Lung microvascular endothelial cell (primary cell): ENCODE data around the gene JPH2. TPM values are rescaled to one million over a fixed set of nuclear protein-coding genes. Genes with fewer than 3 reads are reported as not detected.
"Not testable (repeated sequence)": the region's sequence is repeated elsewhere in the genome, so short reads cannot be mapped to it uniquely, and the experiment has no call there.

ENCODE experiments used
- DNase-seq, 2 donors: peaks; one replicate each; pipeline versions ENCODE4 v3.0.0 to v3.0.0-alpha.2; 2010; ENCODE audit warnings: low read depth in 2 of 2
- total RNA-seq: library from RNA; depleted of rRNA; stranded (reverse); fragments of >200 nt; gene quantifications from 2 replicates; pipeline ENCODE4 v1.2.1, GENCODE V29; 2014

Gene JPH2
- under 0.01 TPM in 1 of 2 replicates, not detected in the other for total RNA-seq

DNA sequence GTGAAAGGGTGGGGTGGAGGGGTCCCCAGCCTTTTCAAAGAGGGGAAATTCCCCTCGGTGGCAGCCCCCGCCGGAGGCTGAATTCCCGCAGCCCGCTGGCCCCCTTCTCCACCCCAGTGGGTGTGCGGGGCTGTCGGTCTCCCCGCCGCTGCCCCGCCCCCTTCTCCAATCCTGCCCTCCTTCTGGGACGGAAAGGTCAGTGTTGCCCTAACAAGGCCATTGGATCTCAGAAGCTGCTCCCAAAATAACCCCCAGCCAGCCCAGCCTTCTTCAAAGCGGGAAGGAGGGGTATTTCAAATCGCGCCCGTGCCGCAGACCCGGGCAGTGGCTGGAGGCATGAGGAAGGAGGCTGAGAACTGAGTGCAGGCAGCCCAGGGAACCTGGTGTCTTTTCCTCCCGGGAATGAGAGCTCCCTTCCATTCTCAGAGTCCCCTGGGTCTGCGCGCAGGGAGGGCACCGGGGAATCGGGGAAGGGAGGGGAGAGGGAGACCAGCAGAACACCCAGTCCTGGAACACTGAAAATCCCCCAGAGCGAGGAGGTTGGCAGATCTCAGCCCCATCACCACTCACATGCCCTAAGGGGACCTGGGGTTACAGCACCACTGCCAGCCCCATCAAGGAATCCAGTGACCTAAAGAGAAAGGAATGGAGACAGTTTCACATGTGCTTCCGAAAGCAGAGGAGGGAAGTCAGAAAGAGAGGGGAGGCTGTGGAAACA is at the start of gene JPH2:
TSS of gene JPH2 (minus strand) at position 135 of the 718 bp plus-strand sequence. CDS start 483 bp downstream, outside the sequence.
- DNase-seq = peak in 1 of 2 donors; percentile 25

DNA sequence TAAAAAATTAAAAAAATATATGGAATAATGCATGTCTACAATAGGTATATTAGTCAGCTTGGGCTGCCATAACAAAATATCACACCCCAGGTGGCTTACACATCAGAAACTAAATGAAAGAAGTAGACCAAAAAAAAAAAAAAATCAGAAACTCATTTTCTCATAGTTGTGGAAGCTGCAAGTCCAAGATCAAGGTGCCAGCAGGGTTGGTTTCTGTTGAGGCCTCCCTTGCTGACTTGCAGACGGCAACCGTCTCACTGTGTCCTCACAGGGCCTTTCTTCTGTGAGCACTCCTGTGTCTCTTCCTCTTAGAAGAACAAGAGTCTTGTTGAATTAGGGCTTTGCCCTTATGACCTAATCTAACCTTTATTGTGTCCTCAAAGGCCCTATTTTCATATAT is 48.7 kb upstream of the JPH2 start:
- DNase-seq = no peak

DNA sequence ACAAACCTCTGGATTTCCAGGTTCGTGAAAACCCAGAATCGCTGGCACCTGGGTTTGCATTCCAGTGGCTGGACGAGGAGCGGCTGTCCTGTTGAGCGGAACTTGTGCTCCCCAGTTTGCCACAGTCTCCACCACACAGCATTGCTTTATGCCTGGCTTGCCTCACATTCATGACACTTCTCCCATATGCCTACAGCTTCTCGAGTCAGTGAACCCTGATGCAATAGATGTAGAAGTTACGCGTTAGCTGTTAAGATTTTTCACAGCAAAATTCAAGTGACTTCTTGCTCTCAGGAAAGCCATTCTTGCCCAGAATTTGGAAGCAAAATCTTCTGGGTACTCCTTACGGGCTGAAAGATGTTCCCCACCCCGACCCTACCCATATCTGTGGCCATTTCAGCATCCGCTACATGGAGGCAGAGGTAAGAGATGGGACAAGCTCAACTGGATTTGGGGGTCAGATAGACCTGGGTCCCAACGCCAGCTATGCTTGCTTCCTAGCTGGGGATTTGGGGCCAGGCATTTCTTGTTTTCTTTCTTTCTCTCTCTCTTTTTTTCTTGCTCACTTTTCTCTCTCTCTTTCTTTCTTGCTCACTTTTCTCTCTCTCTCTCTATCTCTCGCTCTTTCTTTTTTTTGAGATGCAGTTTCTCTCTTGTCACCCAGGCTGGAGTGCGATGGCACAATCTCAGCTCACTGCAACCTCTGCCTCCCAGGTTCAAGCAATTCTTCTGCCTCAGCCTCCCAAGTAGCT is 47.8 kb upstream of the JPH2 start:
- DNase-seq = no peak

DNA sequence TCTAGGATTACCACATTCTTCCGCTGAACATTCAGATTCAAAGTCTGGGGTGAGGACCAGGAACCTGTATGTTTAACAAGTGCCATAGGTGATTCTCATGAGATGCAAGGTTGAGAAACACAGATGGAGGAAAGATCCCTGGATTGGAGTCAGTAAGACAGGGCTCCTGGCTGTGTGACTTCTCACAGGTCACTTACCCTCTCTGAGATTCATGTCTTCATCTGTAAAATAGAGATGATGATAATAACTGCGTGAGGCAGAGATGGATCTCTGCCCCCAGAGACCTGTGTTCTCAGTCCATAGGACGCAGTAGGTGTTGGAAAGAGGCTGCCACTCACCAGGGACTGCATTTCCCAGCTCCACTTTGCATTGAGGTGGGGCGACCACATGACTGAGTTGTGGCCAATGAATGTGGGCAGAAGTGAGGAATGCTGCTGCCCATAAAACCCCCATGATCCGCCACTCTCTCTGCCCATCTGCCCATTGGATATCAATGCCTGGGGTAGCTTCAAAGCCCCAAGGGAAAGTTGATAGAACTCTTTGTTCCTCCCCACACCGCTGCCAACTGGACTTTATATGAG is 46.5 kb upstream of the JPH2 start:
- DNase-seq = no peak

DNA sequence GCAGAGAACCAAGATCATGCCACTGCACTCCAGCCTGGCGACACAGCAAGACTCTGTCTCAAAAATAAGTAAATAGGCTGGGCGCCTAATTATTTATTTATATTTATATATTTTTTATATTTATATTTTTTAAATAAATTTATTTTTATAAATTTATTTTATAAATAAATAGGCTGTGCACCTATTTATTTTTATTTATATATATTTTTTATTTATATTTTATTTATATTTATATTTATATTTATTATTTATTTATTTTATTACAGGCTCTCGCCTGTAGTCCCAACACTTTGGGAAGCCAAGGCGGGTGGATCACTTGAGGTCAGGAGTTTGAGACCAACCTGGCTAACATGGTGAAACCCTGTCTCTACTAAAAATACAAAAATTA is 45.5 kb upstream of the JPH2 start:
- DNase-seq = not testable (repeated sequence)

DNA sequence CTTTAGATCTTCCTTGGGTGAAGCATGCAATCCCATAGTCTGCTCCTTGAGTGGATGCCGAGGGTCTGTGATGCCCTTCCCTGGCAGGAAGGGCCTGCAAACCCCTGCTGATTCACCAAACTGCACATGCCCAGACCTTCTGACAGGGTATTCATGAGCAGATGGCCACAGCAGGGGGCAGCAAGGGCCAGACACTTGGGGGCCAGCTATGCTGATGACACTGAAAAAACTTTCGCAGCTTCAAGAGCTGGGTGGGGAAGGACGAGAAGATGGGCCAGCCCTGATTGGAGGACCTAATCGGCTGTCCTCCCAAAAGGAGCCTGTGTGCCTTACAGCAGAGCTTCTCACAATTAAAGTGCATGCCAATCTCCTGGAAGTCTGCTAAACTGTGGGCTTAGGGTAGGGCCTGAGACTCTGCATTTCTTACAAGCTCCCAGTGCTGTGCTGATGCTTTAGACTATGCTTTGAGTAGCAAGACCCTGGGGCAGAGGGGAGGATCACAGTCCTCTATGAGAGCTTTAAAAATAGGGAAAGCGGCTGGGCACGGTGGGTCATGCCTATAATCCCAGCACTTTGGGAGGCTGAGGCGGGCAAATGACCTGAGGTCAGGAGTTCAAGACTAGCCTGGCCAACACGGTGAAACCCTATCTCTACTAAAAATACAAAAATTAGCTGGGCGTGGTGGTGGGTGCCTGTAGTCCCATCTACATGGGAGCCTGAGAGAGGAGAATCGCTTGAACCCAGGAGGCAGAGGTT is 44.9 kb upstream of the JPH2 start:
- no peak for DNase-seq

DNA sequence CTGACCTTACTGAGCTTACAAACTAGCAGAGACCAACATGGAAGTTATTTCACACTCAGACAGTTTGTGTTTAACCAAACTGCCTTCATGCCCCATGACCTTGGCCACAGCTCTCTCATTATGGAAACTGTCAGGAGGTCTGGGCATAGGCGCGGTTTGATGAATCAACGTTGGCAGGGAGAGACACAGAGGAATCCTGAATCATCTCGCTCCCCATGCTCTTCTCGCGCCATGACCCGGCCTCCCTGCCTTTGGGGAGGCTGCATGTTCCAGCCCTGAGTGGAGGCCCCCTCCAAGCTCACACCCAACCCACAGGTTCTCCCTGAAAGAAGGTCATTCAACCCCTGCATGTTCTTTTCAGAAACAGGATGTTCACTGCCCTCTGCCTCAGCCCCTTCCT is 44.2 kb upstream of the JPH2 start:
- peak in 1 of 2 donors; percentile 10 for DNase-seq

DNA sequence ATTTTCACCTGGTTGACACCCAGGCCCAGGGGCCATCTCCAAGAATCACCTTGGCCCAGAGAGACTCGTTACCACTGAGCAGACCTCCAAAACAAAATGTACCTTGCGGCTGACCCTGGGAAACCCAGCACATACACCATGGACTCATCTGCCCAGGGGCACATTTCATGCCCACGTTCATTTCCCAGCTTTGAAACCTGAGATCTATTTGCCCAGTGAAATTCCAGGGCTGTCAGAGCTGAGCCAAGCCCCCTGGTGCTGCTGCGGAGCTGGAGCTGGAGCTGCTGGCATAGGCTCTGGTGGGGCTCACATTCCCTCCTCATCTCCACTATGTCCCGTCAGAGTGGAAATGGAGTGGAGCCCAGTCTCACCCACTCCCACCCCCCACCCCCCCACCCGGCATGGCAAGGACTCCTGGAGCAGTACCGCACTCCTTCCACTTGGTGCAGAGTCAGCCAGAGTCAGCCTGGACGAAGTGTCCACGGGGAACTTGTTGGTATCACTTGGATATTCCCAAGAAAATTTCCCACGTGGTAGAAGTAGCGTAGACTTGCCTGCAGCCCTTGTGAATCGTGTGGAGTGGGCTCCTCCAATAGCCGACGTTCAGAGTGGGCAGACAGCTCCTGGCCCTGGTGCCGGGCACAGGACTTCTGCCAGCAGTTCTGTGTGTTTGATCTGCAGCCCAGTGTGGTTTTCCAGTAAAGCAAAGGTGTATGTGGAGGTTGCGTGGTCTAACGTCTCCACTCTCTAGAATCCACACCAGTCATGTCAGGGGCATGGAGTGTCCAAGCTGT is 41.7 kb upstream of the JPH2 start:
- DNase-seq = no peak

DNA sequence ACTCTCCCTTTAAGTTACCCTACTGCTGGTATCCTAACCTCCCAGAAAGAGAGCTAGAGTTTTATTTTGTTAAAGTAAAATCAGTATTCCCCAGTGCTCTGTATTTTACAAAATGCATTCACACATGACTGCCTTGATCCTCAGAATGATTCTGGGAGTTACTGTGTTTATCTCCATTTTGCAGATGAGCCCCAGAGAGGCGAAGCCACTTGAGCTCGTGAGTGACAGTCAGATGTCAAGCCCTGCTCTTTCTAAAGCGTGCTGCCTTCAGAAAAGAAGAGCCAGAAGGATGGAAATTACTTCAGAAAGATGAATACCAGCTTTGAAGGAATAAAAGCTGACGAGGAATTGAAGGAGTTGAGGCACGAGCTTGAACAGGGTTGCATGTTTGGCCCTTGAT is 37.6 kb upstream of the JPH2 start:
- no peak for DNase-seq

DNA sequence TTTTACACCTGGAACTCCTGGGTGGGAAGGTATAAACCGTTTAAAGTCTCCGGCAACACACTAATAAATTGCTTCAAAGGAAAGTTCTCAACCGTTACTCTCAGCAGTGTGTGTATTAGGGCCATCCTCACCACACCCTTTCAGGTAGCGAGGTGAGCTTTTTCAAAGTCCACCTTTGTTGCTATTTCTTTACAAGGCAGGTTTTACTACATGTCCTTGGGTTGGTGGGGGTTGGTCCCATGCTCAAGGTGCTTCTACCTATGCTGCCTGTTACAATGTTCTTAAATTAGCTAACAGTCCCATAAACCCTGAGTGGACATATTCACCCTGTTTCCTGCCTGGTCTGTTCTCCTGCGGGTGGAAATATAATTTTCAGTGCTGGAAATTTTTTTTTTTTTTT is 36.7 kb upstream of the JPH2 start:
- no peak for DNase-seq

DNA sequence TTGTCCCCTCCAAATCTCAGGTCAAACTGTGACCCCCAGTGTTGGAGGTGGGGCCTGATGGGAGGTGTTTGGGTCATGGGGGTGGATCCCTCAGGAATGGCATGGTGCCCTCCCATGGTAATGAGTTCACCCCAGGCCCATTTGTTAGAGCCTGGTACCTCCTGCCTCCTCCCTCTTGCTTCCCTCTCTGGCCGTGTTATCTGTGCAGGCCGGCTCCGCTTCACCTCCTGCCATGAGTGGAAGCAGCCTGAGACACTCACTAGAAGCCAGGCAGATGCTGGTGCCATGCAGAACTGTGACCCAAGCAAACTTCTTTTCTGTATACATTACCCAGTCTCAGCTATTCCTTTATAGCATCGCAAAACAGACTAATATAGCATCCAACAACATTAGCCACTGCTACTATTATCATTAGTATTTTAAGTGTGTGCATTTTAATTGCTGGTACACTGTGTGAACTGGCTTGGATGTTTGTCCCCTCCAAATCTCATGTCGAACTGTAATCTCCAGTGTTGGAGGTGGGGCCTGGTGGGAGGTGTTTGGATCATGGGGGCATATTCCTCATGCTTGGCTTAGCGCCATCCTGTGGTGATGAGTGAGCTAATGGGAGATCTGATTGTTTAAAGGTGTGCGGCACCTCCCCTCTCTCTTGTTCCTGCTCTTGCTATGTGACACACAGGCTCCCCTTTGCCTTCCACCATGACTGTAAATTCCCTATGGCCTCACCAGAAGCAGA is 35.8 kb upstream of the JPH2 start:
- peak in 1 of 2 donors; percentile 35 for DNase-seq

DNA sequence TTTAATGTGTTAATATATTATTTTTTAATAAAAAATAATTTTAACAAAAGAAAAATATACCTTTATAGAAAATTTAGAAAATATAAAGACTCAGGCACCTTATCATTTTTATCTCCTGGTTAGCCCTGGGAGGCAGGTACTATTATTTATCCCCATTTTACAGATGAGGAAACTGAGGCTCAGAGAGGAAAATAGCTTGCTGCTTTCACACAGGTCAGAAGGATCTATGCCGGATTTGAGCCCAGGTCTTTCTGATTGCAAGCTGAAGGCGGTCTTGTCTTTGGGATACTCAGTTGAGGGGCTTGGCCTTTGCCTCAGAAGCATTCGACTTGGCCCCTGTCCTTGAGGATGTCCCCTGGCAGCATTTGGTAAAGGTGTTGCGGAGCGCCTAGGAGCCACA is 35.0 kb upstream of the JPH2 start:
- DNase-seq = no peak

DNA sequence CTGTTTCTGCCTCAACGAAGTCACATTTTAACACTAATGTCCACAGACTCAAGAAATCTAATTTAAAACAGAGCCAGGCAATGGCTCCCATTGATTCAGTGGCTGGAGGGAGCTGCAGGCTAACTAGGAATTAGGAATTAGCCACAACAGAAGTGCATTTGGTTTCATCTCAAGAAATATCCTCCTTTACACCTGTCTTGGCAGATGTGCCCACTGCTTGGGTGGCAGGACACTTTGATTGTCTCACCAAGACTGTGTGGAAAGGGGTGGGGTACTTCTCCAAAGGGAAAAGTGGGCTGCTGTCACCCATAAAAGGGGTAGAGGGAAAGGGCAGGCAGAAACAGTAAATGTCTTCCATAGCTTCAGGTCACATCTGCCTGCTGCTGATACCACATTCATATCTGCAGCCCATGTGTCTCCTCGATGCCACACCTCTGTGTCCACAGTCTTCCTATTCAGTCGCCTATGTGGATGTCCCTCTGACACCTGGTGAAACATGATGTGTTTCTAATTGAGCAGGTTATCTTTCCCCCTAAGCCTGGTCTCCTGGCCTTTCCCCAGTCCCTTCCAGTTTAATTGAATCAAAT is 34.5 kb upstream of the JPH2 start:
- DNase-seq = no peak

DNA sequence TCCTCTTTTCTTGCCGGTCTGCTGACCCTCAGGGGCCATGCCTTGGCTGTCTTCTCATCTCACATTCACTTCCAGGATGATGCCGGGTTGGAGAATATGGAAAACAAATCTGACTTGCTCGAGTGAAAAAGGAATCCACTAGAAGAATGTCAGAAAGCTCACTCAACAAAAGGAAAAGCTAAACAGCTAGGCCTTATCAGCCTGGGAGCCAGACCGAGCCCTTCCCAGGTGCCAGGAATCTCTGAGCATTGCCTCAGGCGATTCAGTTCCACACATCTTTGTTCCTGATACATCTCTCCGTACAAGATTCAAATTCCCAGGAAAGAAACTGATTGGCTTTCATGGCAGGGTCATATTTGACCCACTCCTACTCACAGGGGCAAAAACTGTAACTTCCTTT is 32.8 kb upstream of the JPH2 start:
- DNase-seq = no peak

DNA sequence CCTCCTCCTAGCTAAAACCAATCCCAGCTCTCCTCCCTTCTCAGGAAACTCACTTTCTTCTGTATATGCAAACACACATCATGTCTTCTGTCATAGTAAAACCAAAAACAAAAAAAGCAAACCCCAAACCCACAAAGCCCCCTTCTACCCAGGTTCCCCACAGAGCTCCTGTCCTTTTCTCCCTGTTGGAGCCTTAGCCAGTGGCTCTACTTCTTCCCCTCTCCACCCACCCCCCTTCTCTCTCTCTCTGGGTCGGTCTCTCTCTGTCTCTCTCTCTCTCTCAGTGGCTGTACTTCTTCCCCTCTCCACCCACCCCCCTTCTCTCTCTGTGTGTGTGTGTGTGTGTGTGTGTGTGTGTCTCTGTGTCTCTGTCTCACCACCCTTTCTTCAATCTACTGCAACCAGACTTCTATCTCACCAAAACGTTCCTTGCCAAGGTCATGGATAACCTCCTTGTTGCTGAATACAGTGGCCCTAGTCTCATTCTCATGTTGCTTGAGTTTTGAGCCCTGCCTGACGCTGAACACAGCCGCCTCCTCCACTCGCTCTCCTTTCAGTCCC is 32.3 kb upstream of the JPH2 start:
- no peak for DNase-seq

DNA sequence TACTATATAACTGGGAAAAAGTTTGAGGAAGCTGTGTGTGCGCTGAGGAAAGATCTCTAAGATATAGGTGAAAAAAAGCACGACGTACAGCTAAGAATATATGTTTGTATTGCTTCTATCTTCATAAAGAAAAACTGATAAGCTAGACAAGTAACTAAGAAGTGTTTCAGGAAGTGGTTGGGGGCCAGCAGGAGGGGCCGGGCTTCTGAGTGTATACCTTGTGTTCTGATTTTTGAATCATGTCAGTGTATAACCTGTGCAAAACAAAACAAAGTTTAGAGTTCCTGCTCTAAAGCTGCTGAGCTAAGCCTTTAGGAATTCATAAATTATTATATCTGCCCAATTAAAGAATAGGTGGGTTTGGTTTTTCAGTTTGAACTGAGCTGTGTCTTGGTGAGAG is 31.5 kb upstream of the JPH2 start:
- DNase-seq = no peak

DNA sequence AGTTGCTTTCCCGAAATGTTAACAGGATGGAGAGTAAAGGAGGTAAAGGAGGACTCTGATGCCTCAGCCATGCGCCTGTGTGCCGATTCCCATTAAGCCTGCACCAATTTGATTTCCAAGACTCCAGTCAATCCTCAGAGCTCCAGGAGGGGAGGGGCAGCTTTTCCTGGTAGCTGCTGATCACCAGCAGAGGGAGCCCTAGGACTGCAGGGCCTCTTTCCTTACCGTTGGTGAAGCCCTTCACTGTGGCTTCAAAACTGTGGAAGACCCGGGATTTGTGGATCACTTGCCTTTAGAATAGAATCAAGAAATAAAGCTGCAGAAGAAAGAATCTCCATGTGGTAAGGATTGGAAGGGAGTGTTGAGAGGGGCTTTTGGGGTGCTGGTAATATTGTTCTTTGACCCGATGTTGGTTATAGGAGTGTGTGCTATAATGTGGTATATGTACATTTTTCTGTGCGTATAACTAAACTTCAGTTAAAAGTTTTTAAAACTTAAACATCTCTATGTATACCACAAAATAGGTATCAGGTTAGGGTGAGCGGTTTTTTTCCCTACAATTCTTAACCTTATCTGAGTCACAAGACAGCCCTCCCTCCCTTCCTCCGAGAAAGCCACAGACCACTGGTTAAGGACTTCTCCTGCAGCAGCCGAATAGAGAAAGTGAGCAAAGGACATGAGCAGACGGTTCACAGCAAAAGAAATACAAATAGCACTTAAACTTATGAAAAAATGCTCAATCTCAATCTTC is 30.5 kb upstream of the JPH2 start:
- peak; percentile 71 to 78 for DNase-seq

DNA sequence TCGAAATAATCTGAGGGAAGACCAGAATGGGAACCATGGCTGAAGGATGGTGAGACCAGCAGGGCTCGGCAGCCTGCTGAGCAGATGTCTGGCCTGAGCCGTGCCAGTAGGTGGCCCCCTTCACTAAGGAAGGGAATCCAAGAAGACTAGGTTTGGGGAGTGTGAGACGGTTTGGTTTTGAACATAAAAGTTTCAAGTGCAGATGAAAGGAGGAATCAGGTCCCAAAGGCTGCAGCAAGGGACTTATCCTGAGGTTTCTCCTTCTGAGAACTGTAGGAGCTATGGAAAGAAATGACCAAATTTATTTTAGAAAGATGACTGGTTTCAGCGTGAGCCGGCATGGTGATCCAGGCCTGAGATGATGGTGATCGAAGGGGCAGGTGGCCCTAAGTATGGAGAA is 28.1 kb upstream of the JPH2 start:
- peak; percentile 74 to 75 for DNase-seq

DNA sequence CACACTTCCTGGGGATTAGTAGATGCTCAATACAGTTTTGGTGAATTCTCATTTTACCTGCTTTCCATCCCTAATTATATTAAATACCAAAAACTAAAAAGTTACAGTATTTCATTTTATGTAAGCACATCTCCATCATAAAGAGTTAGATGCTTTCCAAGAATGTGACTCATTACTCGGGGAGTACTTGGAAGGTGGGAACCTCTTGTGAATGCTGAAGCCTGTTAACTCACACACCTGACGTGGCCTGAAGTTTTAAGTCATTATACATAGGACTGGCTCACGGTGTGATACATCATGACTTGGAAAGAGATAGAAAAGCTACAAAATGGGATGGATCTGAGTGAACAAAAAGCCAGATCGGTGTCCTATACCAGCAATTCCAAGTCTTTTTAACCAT is 25.8 kb upstream of the JPH2 start:
- DNase-seq = no peak
